H1 (cell line): ENCODE results near the gene HBS1L. TPM values are rescaled to one million over a fixed set of nuclear protein-coding genes. Genes with fewer than 3 reads are reported as not detected.

Experiments used
- BRCA1 ChIP-seq: IDR thresholded peaks from 2 replicates; pipeline ENCODE4 v1.6.1; 2012; ENCODE audit warnings: low read depth, low read length, improper control_type of control experiment
- CBX8 ChIP-seq: fragments of 300-800, 300-1000 bp; sonication (generic); IDR thresholded peaks from 2 replicates; pipeline ENCODE4 v1.7.1; 2016; ENCODE audit warnings: low read depth, low read length, borderline replicate concordance
- CHD2 ChIP-seq: IDR thresholded peaks from 2 replicates; pipeline ENCODE4 v1.6.1; 2012; ENCODE audit warnings: low read length, improper control_type of control experiment
- CHD7 ChIP-seq: fragments of 300-600 bp; sonication (generic); IDR thresholded peaks from 2 replicates; pipeline ENCODE4 v1.7.1; 2012; ENCODE audit warnings: low read length, moderate library complexity, mild to moderate bottlenecking, inconsistent platforms; ENCODE audit not compliant: insufficient replicate concordance
- JUND ChIP-seq: IDR thresholded peaks from 2 replicates; pipeline ENCODE4 v1.6.1; 2011; ENCODE audit warnings: mild to moderate bottlenecking, improper control_type of control experiment, low read length
- USF2 ChIP-seq: IDR thresholded peaks from 2 replicates; pipeline ENCODE4 v1.6.1; 2011; ENCODE audit warnings: low read length, improper control_type of control experiment
- ZNF274 ChIP-seq: IDR thresholded peaks from 2 replicates; pipeline ENCODE4 v1.7.0; 2012; ENCODE audit warnings: low read length, borderline replicate concordance; ENCODE audit errors: extremely low read depth
- polyA plus RNA-seq, 7 experiments: library from polyadenylated mRNA; depleted of rRNA in 3 of 7; stranded (reverse) in 5 of 7; unstranded in 2 of 7; fragments of >200 nt in 5 of 7; fragments of 200-250 nt in 2 of 7; gene quantifications; 1 replicate in 5 of 7; 2 replicates in 1 of 7; 4 replicates in 1 of 7; pipeline versions ENCODE4 v1.2.1 to v1.2.3, GENCODE V29; 2011 to 2013; ENCODE audit warnings: missing spikeins in 2 of 7, mixed read lengths in 2 of 7
- total RNA-seq: library from RNA; stranded (reverse); fragmentation: NEBNext Ultra II Directional; extraction: Animal tissue kit (Norgen Biotek cat#: 25700); gene quantifications from 2 replicates; pipeline ENCODE4 v1.2.1, GENCODE V29; 2021

Gene HBS1L
- total and polyA plus RNA-seq, 2 of the 8 experiments (the other 6 are each of a cell fraction or from before 2014, with no cell fraction given) = 28.1 to 97.1 TPM

- TF ChIP-seq CHD7 = no peak
- TF ChIP-seq ZNF274 = no peak
- TF ChIP-seq USF2 = no peak
- no peak for TF ChIP-seq JUND
- no peak for TF ChIP-seq BRCA1
- no peak for TF ChIP-seq CHD2
- TF ChIP-seq CBX8 = no peak
Observed at GRCh38 chr6:135085700-135086413, 31.2 kb upstream of the HBS1L start (continued).
